Neural progenitor cell (in vitro differentiated cells): Measurements from ENCODE around the gene LHFPL2. TPM values are rescaled to one million over a fixed set of nuclear protein-coding genes. Genes with fewer than 3 reads are reported as not detected.

Experiments
- DNase-seq: peaks from one replicate; pipeline ENCODE4 v3.0.0-alpha.2; 2016; ENCODE audit warnings: low spot score
- H2AFZ ChIP-seq: fragments of 200-600 bp; sonication (generic); replicated peaks from 2 replicates; pipeline ENCODE4 v1.6.1; 2016; ENCODE audit warnings: antibody characterized with exemption
- H3F3A ChIP-seq: fragments of 200-600 bp; sonication (generic); 2 replicates; pipeline ENCODE4 v1.6.1; 2016; ENCODE audit warnings: antibody characterized with exemption, low read depth
- H3K27ac ChIP-seq: fragments of 200-600 bp; sonication (generic); 2 replicates; pipeline ENCODE4 v1.5.1; 2016; ENCODE audit warnings: mild to moderate bottlenecking
- H3K27me3 ChIP-seq: fragments of 200-600 bp; sonication (generic); 2 replicates; pipeline ENCODE4 v1.6.1; 2016; ENCODE audit warnings: mild to moderate bottlenecking, moderate library complexity
- H3K36me3 ChIP-seq: fragments of 200-600 bp; sonication (generic); 2 replicates; pipeline ENCODE4 v1.5.1; 2016
- H3K4me1 ChIP-seq: fragments of 200-600 bp; sonication (generic); 2 replicates; pipeline ENCODE4 v1.6.1; 2016; ENCODE audit warnings: mixed run types
- H3K4me2 ChIP-seq: fragments of 200-600 bp; sonication (generic); 2 replicates; pipeline ENCODE4 v1.6.1; 2016
- H3K4me3 ChIP-seq: fragments of 200-600 bp; sonication (generic); 2 replicates; pipeline ENCODE4 v1.5.1; 2016
- H3K79me2 ChIP-seq: fragments of 200-600 bp; sonication (generic); 2 replicates; pipeline ENCODE4 v1.6.1; 2016; ENCODE audit warnings: low read depth
- H3K9ac ChIP-seq: fragments of 200-600 bp; sonication (generic); 2 replicates; pipeline ENCODE4 v1.6.1; 2016
- H3K9me3 ChIP-seq: fragments of 200-600 bp; sonication (generic); 2 replicates; pipeline ENCODE4 v1.5.1; 2016; ENCODE audit warnings: low read depth
- H4K20me1 ChIP-seq: fragments of 200-600 bp; sonication (generic); 2 replicates; pipeline ENCODE4 v1.6.1; 2016; ENCODE audit warnings: low read depth
- H3K27ac Mint-ChIP-seq: 3 replicates; pipeline ENCODE4 v1.8.0; 2021; ENCODE audit warnings: mixed read lengths
- H3K27me3 Mint-ChIP-seq: 2 replicates; pipeline ENCODE4 v1.8.0; 2022; ENCODE audit warnings: low read depth, mild to moderate bottlenecking, inconsistent platforms, moderate library complexity, mixed read lengths; ENCODE audit not compliant: insufficient read depth
- H3K36me3 Mint-ChIP-seq: 3 replicates; pipeline ENCODE4 v1.8.0; 2021; ENCODE audit warnings: mixed read lengths
- H3K4me1 Mint-ChIP-seq: 3 replicates; pipeline ENCODE4 v1.8.0; 2021; ENCODE audit warnings: mixed read lengths
- H3K4me3 Mint-ChIP-seq: 3 replicates; pipeline ENCODE4 v1.8.0; 2021; ENCODE audit warnings: mild to moderate bottlenecking, moderate library complexity, mixed read lengths
- H3K9me3 Mint-ChIP-seq: 3 replicates; pipeline ENCODE4 v1.8.0; 2020; ENCODE audit warnings: mixed read lengths
- EZH2 ChIP-seq: fragments of 200-600 bp; sonication (generic); IDR thresholded peaks from 2 replicates; pipeline ENCODE4 v1.6.1; 2017; ENCODE audit warnings: antibody characterized with exemption, mild to moderate bottlenecking, moderate library complexity
- EZH2phosphoT487 ChIP-seq: fragments of 200-600 bp; sonication (generic); IDR thresholded peaks from 2 replicates; pipeline ENCODE4 v1.6.1; 2017; ENCODE audit warnings: antibody characterized with exemption
- total RNA-seq: library from RNA; depleted of rRNA; stranded (reverse); fragments of >200 nt; gene quantifications from 2 replicates; pipeline ENCODE4 v1.2.3, GENCODE V29; 2015; ENCODE audit warnings: low replicate concordance
- TF ChIP-seq, protein P1 (sequence below): fragments of 200-600 bp; sonication (generic); IDR thresholded peaks from 2 replicates; pipeline ENCODE4 v1.5.1; 2017; ENCODE audit warnings: antibody characterized with exemption, mild to moderate bottlenecking

The LHFPL2 gene
- total RNA-seq, 1 donor from 2014 or later: 21.1 TPM

DNA sequence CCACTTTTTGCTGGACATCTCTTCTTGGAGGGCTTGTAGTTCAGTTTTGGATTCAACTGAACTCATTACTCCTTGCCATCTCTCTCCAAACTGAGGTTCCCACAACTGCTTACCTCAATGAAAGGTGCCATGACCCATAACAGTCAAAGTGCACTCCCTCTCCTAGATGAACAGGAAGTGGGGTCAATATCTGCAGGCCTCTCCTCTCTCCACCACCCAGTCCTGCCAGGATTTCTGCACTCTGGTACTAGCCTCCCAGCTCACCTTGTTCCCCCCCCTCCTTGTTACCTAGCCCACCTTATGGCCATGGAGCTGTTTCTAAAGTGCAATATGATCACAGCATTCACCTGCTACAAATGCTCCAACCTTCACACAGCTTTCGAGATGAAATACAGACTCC is 5.9 kb downstream of the LHFPL2 start:
- TF ChIP-seq EZH2: no peak
- TF ChIP-seq EZH2phosphoT487: no peak
- TF ChIP-seq, protein P1, sequence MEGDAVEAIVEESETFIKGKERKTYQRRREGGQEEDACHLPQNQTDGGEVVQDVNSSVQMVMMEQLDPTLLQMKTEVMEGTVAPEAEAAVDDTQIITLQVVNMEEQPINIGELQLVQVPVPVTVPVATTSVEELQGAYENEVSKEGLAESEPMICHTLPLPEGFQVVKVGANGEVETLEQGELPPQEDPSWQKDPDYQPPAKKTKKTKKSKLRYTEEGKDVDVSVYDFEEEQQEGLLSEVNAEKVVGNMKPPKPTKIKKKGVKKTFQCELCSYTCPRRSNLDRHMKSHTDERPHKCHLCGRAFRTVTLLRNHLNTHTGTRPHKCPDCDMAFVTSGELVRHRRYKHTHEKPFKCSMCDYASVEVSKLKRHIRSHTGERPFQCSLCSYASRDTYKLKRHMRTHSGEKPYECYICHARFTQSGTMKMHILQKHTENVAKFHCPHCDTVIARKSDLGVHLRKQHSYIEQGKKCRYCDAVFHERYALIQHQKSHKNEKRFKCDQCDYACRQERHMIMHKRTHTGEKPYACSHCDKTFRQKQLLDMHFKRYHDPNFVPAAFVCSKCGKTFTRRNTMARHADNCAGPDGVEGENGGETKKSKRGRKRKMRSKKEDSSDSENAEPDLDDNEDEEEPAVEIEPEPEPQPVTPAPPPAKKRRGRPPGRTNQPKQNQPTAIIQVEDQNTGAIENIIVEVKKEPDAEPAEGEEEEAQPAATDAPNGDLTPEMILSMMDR: no peak
- H3K4me3 ChIP-seq: no peak overlapping the region
- peaks cover 13% of the 10 kb centered on the region for H3K36me3 Mint-ChIP-seq
- peaks cover 44% of the 10 kb centered on the region for H3K4me1 ChIP-seq
- H3K9ac ChIP-seq: no peak overlapping the region
- no peak overlapping the region for H3K27ac Mint-ChIP-seq
- H3K27ac ChIP-seq: no peak overlapping the region
- no peak overlapping the region for H3K4me2 ChIP-seq
- no peak overlapping the region for H2AFZ ChIP-seq
- H3K9me3 Mint-ChIP-seq: no peaks in the 10 kb centered on the region
- no peaks in the 10 kb centered on the region for H3K27me3 Mint-ChIP-seq
- H4K20me1 ChIP-seq: peaks cover 37% of the 10 kb centered on the region
- H3F3A ChIP-seq: peaks cover 2% of the 10 kb centered on the region
- no peak overlapping the region for H3K4me3 Mint-ChIP-seq
- peaks cover 96% of the 10 kb centered on the region for H3K79me2 ChIP-seq
- no peaks in the 10 kb centered on the region for H3K36me3 ChIP-seq
- peaks cover 42% of the 10 kb centered on the region for H3K4me1 Mint-ChIP-seq
- no peaks in the 10 kb centered on the region for H3K9me3 ChIP-seq
- DNase-seq: no peak
- no peaks in the 10 kb centered on the region for H3K27me3 ChIP-seq

DNA sequence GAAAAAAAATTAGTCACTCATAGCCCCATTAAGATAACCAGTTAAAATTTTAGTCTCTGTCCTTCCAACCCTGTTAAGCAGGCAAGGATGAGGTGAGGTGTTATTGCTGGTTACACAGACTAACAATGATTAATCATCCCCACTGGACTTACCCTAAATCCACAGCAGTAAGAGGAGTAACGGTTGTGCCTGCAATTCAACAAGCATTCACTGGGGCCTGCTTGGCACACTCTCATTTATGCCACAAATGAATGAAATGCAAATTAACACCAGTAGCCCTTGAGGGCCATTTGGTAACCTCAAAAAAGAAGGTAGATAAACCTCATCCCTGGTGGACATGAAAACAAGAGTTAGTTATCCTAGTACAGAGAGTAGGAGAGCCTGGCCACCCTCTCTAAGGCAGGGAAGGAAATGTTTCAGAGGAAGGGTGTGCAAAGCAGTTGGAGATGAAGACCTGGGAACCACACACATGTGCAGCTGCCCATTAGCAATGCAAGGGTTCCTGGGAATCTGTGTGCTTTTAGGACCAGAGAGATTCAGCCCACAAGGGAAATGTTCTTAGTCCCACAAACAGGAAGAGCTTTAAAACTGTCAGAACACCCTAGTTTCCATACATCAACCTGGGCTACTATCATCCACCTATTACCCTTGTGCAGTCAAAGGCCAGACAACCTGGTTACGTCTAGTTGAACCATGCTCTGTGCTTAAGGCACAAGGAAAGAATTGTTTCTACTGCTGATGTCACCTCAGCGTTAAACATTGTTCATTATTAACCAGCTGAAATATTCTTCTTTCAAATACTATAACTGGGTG is 7.7 kb downstream of the LHFPL2 start:
- H3K36me3 Mint-ChIP-seq: peaks cover 15% of the 10 kb centered on the region
- TF ChIP-seq, protein P1: no peak
- TF ChIP-seq EZH2phosphoT487 (no peak), EZH2 (no peak)
- no peaks in the 10 kb centered on the region for H3K9me3 ChIP-seq
- H4K20me1 ChIP-seq: peaks cover 55% of the 10 kb centered on the region
- no peak overlapping the region for H3K9ac ChIP-seq
- no peaks in the 10 kb centered on the region for H3K36me3 ChIP-seq
- peaks cover 98% of the 10 kb centered on the region for H3K79me2 ChIP-seq
- H3K9me3 Mint-ChIP-seq: no peaks in the 10 kb centered on the region
- H3K27me3 ChIP-seq: no peaks in the 10 kb centered on the region
- no peak overlapping the region for H3K27ac ChIP-seq
- peaks cover 31% of the 10 kb centered on the region for H3K4me1 ChIP-seq
- H3K27me3 Mint-ChIP-seq: peaks cover 2% of the 10 kb centered on the region
- no peak for DNase-seq
- no peaks in the 10 kb centered on the region for H3F3A ChIP-seq
- peaks cover 29% of the 10 kb centered on the region for H3K4me1 Mint-ChIP-seq
- no peak overlapping the region for H3K4me3 ChIP-seq
- H3K4me2 ChIP-seq: peak overlapping the region; percentile 49
- no peak overlapping the region for H3K27ac Mint-ChIP-seq
- H3K4me3 Mint-ChIP-seq: no peak overlapping the region
- H2AFZ ChIP-seq: no peak overlapping the region

DNA sequence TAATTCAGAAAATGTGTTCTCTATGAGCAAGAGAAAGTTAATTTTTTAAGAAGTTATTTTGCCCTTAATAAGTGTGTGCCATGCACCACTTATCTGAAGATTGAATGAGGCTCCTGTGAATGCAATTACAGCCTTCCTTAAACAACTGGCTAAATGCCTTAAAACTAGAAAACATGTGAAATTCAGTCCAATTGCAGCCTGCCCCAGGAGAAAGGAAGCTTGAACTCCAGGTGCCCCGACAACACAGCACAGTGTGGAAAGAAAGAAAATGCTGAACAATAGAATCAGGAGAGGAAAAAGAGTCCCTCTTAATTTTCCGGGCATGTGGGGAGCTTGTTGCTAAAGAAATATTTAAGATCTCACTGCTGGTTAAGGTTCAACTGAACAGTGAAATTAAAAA is 8.8 kb downstream of the LHFPL2 start:
- Histone ChIP-seq H3K9me3 (no peaks in the 10 kb centered on the region), H3K79me2 (peaks cover 95% of the 10 kb centered on the region), H3K36me3 (no peaks in the 10 kb centered on the region), H3K27me3 (no peaks in the 10 kb centered on the region), H3K4me3 (no peak overlapping the region), H3F3A (no peaks in the 10 kb centered on the region), H3K27ac (no peak overlapping the region), H3K4me2 (peak overlapping the region; percentile 49), H2AFZ (no peak overlapping the region), H4K20me1 (peaks cover 57% of the 10 kb centered on the region), H3K9ac (no peak overlapping the region), H3K4me1 (peaks cover 30% of the 10 kb centered on the region)
- Mint-ChIP-seq H3K36me3 (peaks cover 16% of the 10 kb centered on the region), H3K9me3 (no peaks in the 10 kb centered on the region), H3K4me1 (peaks cover 29% of the 10 kb centered on the region), H3K27ac (no peak overlapping the region), H3K4me3 (no peak overlapping the region), H3K27me3 (peaks cover 2% of the 10 kb centered on the region)
- no peak for TF ChIP-seq EZH2
- TF ChIP-seq EZH2phosphoT487: no peak
- TF ChIP-seq, protein P1: no peak
- peak; percentile 22 for DNase-seq
